Measurements from ENCODE around the gene RER1.

DNA sequence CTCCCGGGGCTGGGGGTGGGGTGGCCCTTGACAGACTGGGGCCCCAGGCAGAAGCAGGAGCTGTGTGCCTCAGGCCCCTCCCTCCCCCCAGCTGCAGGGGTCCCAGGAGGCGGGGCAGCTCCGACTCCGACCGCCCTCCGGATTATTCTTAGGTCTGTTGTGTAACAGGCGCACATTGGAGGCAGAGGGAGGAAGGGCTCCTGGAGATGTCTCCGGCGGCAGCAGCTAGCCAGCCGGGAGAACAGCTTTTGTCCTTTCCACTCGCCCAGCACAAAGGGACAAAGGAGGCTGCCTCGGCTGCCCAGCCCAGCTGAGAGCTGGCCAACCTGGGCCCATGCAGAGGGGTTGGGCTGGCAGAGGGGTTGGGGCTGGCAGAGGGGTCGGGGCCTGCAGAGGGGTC is 54.8 kb downstream of the RER1 start:
- TF ChIP-seq CTCF (IDR thresholded peaks at IDR 0.05; ENCODE audit: borderline replicate concordance, extremely low read depth, low read length, poor library complexity, severe bottlenecking) (no peak), EZH2 (IDR thresholded peaks at IDR 0.05; ENCODE audit: borderline replicate concordance, low read depth, low read length, severe bottlenecking) (no peak)
